Activated CD4-positive, alpha-beta T cell treated with anti-CD3 and anti-CD28 coated beads, Interleukin-2, amount 50 U/mL, for 24 hours (primary cell): ENCODE results near the gene EPS8L2.

Experiments used
- DNase-seq, 2 donors: peaks; one replicate each; pipeline ENCODE4 v3.0.0-alpha.2; 2020; ENCODE audit warnings: low read depth in 1 of 2, low spot score in 1 of 2

Gene EPS8L2

DNA sequence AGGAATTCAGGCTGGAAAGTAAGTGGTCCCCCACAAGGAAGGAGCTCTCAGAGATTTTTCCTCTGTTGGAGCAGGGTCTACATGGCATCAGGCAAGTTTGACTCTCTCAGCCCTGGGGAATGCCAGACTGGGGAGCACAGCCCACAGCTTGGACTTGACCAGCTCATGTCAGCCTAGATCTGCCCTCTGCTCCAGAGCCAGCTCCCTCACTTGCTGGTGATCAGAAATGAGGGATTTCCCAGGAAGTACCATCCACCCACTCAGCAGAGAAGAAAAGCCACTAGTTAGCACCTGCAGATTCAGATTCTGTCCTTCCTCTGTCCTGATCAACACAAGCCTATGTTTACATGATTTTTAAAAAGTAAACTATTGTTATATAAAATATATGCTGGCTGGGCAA, 54.2 kb downstream of the EPS8L2 start:
- DNase-seq: no peak

DNA sequence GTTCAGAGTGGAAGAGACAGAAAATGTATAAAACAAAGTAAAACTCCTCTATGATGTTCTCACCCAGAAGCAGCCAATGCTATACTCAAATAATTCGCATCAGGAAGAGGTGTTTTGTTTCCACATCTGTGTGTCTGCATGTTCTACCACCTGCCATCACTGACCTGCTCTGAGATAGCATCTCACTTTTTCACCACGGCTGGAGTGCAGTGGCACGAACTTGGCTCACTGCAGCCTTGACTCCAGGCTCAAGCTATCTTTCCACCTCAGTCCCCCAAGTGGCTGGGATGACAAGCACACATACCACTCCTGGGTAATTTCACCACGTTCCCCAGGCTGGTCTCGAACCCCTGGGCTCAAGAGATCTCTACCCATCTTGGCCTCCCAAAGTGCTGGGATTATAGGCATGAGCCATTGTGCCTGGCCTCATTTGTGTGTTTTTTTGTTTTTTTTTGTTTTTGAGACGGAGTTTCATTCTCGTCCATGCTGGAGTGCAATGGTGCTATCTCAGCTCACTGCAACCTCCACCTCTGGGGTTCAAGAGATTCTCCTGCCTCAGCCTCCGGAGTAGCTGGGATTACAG, 55.6 kb downstream of the EPS8L2 start:
- no peak for DNase-seq

DNA sequence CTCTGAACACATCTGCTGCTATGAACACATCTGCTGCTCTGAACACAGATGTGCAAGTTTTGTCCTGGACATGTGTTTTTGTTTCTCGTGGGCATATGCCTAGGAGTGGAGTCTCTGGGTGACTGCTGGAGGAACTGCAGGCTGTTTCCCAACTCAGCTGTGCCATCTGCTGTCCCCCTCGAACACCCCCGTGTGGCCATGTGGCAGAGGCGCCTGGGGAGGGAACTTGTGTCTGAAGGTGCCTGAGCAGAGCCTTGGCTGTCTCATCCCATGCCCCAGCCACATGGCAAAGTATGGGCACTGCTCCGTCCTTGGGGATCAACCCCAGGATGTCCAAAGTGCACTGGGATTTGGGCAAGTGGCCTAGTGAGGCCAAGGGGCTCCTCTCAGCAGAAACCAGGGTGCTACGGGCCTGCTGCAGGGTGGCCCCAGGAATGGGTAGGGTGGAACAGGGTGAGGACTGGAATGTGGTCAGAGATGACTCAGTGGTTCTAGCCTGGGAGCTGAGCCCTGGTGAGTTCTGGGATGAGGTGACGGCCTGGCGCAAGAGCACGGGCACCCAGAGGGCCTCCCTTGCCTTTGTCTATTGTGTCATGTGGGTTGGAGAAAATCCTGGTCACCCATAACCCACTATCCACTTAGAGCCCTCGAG, 56.5 kb downstream of the EPS8L2 start:
- DNase-seq: no peak

DNA sequence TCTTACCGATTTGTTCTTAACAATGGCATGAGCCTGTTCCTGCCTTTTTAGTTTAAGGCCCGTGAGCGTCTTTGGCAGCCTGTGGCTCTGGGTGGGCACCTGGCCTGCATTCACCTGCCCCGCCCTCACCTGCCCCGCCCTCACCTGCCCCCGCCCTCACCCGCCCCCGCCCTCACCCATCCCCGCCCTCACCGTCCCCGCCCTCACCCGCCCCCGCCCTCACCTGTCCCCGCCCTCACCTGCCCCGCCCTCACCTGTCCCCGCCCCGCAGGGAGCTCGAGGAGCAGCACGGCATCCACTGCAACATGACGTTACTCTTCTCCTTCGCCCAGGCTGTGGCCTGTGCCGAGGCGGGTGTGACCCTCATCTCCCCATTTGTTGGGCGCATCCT, 57.0 kb downstream of the EPS8L2 start:
- no peak for DNase-seq

DNA sequence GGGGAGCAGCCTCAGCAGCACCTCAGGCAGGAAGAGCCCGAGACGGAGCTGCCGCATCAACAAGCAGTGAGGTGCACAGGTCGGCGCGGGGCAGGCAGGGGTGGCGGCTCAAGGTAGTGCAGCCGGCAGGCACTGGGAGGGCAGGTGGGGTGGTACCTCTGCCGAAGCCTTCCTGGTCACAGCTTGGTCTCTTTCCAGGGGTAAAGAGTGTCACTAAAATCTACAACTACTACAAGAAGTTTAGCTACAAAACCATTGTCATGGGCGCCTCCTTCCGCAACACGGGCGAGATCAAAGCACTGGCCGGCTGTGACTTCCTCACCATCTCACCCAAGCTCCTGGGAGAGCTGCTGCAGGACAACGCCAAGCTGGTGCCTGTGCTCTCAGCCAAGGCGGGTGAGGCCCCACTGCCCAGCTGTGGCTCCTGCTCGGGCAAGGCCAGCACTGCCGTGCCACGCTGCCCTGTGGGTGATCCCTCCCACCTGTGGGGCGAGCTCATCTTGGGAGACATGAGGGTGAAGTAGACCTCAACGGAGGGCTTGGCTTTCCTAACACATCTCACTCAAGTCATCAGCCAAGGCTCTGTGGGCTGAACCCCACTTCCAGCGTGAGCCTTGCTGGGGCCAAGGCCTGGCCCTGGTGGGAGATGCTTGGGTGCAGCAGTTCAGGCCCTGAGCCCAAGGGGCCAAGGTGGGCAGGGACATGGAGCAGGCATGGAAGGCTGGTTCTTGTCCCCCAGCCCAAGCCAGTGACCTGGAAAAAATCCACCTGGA, 57.7 kb downstream of the EPS8L2 start:
- DNase-seq: no peak

DNA sequence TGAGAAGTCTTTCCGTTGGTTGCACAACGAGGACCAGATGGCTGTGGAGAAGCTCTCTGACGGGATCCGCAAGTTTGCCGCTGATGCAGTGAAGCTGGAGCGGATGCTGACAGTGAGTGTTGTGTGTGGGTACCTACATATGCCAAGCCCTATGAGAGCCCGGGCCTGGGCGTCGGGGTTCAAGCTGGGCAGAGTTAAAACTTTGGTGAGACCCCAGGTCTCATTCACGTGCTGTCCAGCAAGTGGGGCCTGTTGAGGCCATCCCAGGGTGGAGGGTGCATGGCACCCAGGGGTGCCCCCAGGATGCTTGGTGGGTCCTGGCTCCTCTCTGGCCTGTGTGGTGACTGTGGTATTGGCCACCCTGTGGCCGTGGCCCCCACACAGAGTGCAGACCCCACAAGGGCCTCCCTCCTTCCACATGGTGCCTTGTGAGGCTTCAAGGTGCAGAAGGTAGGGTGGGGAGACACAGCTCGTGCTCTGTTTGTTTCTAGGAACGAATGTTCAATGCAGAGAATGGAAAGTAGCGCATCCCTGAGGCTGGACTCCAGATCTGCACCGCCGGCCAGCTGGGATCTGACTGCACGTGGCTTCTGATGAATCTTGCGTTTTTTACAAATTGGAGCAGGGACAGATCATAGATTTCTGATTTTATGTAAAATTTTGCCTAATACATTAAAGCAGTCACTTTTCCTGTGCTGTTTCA, 58.4 kb downstream of the EPS8L2 start:
- DNase-seq: no peak

DNA sequence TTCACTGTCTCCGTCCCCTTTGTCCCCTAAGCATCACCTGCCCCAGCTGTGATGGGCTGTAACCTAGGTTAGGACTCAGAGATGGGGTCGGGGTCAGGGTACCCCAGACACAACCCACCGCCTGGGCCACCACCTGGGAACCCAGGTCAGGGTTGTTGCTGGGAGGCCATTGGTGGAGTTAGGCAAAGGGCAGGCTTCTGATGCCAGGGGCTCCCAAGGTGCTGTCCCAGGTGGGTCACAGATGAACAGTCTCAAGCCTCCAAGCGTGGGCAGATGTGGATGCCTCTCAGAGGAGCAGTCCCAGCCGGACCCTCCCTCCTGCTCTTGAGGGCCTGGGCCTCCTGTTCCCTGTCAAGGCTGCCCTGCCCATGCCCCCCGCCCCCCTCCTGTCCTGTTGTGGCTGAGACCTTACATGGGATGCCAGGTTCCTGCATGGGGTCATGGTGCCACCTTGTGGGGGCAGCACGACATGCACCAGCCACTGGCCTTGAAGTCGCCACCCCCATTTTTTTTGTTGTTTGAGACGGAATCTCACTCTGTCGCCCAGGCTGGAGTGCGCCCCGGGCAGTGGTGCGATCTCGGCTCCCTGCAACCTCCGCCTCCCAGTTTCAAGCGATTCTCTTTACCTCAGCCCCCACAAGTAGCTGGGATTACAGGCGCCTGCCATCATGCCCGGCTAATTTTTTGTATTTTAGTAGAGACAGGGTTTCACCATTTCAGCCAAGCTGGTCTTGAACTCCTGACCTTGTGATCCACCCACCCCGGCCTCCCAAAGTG, 59.2 kb downstream of the EPS8L2 start:
- DNase-seq: peak; percentile 39 to 43

DNA sequence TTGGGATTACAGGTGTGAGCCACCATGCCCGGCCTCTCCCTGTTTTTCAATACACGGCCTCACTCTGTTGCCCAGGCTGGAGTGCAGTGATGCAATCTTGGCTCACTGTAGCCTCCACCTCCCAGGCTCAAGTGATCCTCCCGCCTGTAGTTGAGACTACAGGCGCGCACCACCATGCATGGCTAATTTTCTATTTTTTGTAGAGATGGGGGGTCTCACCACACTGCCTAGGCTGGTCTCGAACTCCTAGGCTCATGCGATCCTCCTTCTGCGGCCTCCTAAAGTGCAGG, 59.7 kb downstream of the EPS8L2 start:
- DNase-seq: no peak

DNA sequence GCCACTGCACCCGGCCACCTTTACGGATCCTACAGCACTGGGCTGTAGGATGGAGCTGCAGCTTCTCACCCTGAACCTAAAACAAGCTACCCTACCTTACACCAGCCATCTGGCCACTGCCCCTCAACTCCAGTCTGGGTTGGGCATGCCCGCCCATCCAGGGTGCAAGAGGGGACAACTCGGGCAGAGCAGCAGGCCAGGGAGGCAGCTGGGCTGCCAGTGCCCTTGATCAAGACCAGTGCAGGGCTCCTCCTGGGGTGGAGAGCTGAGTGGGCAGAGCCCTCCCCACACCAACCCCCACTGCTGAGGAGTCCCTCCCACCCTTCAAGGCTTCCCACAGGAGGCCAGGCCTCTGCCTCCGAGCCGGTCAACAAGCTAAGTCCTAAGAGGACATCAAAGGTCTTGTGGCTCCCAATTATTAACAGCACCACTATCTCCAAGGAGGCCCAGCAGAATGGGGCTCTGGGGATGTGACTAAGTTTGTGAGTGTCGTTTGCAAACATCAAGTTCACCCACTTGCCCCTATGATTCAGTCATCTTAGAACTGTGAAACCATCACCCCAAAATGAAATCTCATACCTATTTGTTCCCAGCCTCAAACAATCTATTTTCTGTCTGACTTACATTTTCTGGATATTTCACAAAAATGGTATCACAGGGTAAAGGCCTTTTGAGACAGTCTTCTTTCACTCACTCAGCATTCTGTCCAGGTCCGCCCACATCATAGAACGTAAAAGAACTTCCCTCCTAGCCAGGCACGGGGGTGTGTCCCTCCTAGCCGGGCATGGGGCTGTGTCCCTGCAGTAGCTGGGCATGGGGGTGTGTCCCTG, 60.3 kb downstream of the EPS8L2 start:
- DNase-seq: no peak

DNA sequence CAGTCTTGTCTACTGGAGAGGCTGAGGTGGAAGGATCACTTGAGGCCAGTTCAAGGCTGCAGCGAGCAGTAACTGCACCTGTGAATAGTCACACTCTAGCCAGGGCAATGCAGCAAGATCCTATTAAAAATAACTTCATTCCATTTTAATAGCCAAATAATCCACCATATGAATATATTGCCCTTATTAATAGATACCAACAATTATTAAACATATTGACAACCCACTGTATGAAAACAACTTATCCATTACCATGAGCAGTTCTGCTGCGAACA, 60.8 kb downstream of the EPS8L2 start:
- no peak for DNase-seq

DNA sequence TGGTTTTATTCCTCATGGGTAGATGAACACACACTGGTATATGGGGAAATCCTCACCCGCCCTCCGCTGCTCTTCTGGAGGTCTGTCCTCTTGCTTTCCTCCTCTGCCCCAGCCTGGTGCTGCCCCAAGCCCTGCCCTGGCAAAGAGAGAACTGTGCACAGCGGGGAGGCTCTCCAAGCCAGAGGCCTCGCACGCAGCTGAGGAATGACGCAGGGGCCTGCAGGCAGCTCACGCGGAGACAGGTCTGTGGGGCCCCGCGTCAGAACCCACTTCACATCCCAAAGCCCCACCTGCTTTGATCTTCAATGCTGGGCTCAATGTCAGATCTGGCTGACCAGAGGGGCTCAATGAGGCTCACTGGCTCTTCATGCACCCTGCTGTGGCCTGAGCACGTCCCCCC, 61.2 kb downstream of the EPS8L2 start:
- no peak for DNase-seq

DNA sequence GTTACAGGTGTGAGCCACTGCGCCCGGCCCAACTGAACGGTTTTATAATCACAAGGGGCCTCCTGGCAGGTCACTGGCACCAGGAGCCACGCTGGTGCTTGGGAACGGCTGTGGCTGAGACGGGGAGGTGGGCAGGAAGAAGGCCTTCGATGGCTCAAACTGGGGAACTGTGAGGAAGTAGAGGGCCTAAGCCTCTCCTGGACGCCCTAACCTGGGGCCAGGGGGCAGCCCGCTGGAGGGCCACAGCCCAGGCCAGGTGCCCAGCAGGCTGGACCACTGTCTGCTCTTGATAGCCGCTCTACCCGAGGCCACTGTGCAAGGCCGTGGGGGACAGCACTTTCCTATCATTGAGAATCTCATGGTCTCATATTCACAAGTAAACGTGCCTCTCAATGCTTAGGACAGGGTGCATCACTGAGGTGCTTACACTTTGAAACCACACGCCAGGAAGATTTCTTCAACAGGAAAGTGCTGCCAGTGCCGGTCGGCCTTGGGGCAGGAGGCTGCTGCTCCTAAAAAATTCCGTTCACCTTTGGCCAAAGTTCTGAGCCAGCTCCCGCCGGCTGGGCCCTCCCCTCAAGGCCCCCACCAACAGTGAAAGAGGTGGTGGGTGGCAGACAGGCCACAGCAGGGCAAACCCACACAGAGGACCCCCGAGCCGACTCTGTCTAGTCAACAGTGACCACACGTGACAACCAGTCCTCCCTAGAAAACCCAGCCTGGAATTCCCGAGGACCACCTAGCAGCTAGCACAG, 64.0 kb downstream of the EPS8L2 start:
- no peak for DNase-seq

DNA sequence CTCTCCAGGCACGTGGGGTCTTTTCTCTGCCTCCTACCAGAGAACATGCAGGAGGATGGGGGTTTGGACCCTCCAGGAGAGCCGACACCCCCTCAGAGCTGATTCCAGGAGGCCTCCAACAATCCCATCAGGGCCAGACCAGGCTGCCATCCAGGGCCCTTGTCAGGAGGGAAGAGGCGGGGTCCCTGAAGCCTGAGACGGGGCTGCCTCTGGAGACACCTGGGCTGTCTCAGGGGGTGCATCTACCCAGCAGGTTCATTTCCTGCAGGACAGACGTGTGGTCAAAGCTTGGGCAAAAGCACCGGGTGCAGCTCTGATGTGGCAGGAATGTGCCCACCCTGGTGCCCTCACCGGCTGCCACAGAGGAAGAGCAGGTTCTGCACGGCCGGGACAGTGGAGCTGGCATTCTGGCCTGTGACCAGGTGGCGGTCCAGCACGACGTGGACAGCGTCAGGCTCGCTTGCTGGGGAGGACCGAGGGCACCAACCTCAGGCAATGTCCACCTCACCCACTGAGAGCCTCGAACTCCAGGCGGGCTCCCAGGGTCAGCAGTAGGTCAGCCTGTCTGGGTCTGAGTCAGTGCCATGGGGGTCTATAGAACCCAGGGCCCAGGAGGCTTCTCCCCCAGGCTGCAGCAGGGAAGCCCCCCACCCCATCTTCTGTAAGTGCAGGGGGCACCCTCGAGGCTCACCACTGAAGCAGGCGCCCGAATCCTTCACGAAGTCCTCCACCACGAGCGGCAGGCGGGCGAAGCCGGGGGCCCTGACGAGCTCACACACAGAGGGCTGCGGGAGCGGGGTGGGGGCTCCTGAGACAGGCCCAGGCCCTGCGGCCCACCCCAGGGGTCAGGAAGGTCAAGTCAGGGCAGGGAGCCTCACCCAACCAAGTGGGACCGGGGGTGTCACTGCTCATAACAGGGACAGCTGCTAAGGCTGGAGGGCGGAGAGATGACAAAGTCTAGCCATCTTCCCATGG, 64.9 kb downstream of the EPS8L2 start:
- DNase-seq: no peak

DNA sequence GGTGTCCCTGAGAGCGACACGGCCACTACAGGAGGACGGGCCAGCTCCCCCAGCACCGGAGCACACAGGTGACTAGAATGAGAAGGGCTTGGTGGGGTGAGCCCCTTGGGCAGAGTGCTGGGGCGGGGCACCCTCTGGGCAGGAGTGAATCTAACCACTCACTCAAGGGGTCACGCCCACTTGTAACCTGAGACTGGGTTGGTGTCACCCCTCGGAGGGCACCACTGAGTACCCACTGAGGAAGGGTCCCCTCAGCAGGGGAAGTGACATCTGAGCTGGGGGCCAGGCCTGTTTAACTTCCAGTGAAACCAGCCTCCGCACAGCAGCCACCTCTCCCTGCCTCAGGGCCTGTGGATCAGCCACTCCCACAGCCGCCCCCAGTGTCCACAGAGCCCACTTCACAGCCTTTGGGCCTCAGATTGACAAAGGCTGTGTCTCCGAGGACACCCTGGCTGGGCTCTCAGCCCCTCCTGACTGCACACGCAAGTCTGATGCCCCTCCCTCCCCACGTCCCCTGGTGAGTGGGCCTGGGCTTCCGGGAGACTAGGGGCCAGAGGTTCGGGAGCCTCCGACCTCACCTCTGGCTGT, 65.7 kb downstream of the EPS8L2 start:
- DNase-seq: no peak

DNA sequence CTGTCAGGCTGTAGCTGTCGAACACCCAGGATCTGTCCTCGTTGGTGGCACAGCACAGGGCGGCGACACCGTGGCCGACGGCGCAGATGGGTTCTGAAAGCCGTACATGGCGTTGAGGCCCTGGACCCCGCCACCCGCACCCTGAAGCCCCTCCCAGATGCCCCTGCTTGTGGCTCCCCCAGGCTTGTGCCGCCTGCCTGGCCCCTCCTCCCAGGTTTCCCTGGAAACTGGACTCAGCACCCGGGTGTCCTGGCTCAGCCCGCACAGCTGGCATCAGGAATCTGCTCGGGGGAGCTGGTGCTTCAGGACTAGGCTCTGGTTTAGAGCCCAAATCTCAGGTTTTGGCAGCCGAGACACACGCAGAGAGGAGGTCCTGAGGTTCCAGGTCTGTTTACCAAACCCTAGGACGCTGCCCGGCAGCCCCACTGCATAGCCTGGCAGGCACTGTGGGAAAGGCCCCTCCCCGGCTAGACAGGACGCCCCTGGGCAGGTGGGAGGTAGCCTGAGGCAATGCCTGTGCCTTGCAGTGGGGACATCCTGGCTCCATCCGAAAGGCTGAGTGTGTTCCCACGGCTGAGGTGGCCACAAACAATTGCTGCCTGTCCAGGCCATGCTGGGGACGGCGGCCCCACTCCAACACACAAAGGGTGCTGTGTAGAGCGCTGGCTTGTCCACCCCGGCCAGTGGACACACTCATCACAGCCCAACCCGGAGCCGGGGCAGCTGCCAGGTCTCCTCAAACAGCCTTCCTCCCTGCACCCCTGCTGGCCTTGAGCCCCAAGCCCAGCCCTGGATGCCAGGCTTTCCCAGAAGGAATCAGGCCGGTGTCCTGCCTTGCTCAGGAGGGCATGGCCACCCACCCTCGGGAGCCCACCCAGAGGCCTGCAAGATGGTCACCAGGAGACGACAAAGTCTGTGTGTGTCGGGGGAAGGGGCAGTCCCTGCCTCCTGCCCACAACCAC, 66.7 kb downstream of the EPS8L2 start:
- DNase-seq: no peak

DNA sequence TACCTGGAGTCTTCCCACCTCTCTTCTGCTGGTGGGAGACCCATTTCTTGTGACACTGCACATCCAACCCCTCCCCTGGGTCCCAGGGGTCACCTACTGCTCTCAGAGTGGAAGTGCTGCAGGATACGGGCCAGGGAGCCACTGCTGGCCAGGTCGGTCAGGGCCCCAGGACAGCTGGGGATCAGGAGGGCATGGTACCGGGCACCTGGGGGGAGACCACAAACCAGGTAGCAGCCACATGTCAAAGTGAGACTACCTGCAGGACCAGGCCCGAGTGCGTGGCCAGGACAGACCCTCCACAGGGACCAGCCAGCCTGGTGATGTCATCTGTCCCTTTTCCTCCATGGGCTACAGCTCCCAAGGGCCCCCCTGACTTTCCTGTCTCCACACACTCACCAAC, 67.4 kb downstream of the EPS8L2 start:
- DNase-seq: no peak

DNA sequence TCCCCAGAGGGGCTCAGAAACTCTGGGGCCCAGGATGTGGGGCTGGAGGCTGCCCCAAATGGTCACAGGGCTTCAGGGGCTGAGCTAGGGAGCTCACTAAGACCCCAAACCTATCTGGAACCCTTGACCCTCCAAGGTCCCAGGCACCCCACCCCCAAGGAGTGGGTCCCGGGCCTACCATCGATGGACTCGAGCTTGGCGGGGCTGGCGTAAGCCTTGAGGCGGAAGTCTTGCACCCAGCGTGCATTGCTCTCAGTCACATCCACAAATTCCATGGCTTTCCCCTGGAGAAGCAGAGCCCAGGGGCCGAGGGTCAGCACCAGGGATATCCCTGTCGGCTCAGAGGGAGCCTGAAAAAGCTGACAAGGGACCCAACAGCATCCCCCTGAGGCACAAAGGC, 67.8 kb downstream of the EPS8L2 start:
- DNase-seq: no peak
